Ascending aorta (tissue), 2 donors: Measurements from ENCODE around the gene ZNF680. TPM values are rescaled to one million over a fixed set of nuclear protein-coding genes. Genes with fewer than 3 reads are reported as not detected.

Source experiments
- DNase-seq, 2 donors: peaks; one replicate each; pipeline ENCODE4 v3.0.0-alpha.2; 2019; ENCODE audit warnings: low spot score in 2 of 2
- H3K27ac ChIP-seq, 2 donors: fragments of 200-600 bp; sonication (generic); one replicate each; pipeline ENCODE4 v1.5.1; 2016 to 2017; ENCODE audit warnings: mild to moderate bottlenecking in 1 of 2
- H3K27me3 ChIP-seq: fragments of 200-600 bp; sonication (generic); one replicate; pipeline ENCODE4 v1.5.1; 2017
- H3K36me3 ChIP-seq, 2 donors: fragments of 200-600 bp; sonication (generic); one replicate each; pipeline ENCODE4 v1.5.1; 2016
- H3K4me1 ChIP-seq, 2 donors: fragments of 200-600 bp; sonication (generic); one replicate each; pipeline ENCODE4 v1.5.1; 2016 to 2017; ENCODE audit warnings: mild to moderate bottlenecking in 1 of 2
- H3K4me3 ChIP-seq, 2 donors: fragments of 200-600 bp; sonication (generic); one replicate each; pipeline ENCODE4 v1.5.1; 2016 to 2017; ENCODE audit warnings: mild to moderate bottlenecking in 1 of 2
- H3K9me3 ChIP-seq, 2 donors: fragments of 200-600 bp; sonication (generic); one replicate each; pipeline ENCODE4 v1.5.1; 2016
- CTCF ChIP-seq, 3 experiments: fragments of 200-600 bp in 2 of 3; fragments of 450-650 bp in 1 of 3; sonication (generic) in 2 of 3; IDR thresholded peaks; one replicate each; pipeline ENCODE4 v1.5.1; 2016 to 2019; ENCODE audit warnings: antibody characterized with exemption in 3 of 3, mild to moderate bottlenecking in 1 of 3, moderate library complexity in 1 of 3
- intact Hi-C: fragments of 100-400 bp; cut with DNase I; formaldehyde crosslinking; loops from one replicate; pipeline ENCODE4 v1.15.1; 2023
- total RNA-seq: library from RNA; depleted of rRNA; stranded (reverse); fragments of >200 nt; gene quantifications from one replicate; pipeline ENCODE4 v1.1.0, GENCODE V29; 2016

ZNF680 gene
- total RNA-seq, 1 donor from 2014 or later, result 11.0 TPM

DNA sequence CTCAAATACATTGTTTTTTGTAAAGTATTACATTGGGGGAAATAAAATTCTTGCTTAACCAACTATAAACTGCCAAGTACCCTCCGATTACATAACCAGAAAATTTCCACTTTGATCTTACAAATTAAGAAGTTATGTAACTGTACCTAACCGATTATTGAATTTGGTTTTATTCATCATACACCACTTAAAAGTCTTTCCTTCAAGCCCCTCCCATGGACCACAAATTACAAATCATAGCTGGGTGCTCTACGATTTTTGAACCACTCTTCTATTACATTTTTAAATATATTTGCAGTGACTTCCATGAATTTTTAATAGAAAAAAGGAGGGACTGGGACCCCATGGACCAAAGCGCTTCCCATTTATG lies 630 bp downstream of the ZNF680 start:
- H3K27ac ChIP-seq, result peak overlapping the region; percentile 79 to 89
- no peaks in the 10 kb centered on the region for H3K27me3 ChIP-seq
- TF ChIP-seq CTCF (IDR thresholded peaks at IDR 0.05), result no peak
- no peaks in the 10 kb centered on the region for H3K36me3 ChIP-seq
- no peaks in the 10 kb centered on the region for H3K9me3 ChIP-seq
- no peak for DNase-seq
- intact Hi-C loops, result loop anchor here (2.0 to 10.0 kb wide), 7 partner anchors 21 to 810 kb away; partner anchors contain the start of genes ZNF107, ZNF273, ZNF736 and ZNF92
- peaks cover 2 to 30% of the 10 kb centered on the region in 2 donors for H3K4me1 ChIP-seq
- peak overlapping the region; percentile 67 to 80 for H3K4me3 ChIP-seq

DNA sequence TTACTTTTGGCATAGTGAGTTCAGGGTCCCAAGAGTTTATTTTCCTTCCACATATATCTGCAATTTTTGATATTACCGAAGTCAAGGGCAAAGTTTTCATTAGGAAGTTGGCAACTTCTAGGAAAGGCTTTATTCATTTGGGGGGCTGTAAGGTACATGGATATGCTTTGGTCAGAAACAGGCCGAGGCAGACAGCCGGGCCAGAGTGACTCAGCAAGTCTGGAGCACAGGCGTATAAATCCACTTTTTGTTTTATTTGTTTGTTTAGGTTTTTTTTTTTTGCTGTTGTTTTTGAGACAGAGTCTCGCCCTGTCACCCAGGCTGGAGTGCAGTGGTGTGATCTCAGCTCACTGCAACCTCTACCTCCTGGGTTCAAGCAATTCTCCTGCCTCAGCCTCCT lies 3.7 kb downstream of the ZNF680 start:
- peak overlapping the region; percentile 81 to 82 for H3K27ac ChIP-seq
- H3K27me3 ChIP-seq, result no peaks in the 10 kb centered on the region
- no peaks in the 10 kb centered on the region for H3K36me3 ChIP-seq
- TF ChIP-seq CTCF (IDR thresholded peaks at IDR 0.05), result no peak
- peak overlapping the region in 1 of 2 donors; percentile 25 for H3K4me3 ChIP-seq
- H3K9me3 ChIP-seq, result no peaks in the 10 kb centered on the region
- DNase-seq, result no peak
- H3K4me1 ChIP-seq, result peaks cover 6 to 41% of the 10 kb centered on the region in 2 donors
- intact Hi-C loops, result no loop called here

DNA sequence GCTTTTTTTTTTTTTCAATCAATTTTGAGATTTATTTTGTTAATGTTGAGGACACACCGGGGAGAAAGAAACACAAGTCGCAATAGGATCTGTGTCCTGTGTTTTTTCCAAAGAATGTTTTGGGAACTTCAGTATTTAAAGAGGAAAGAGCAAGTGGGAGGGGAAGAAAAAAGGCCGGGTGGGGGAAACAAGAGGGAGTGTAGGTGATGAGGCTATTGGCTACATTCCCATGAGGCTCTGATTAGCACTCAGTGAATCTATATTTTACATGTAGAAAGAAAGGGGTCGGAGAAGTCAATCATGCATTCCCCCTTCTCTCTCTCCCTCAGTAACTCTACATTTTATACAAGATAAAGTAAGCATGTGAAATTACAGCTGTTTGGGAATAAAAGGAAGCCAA lies 4.1 kb downstream of the ZNF680 start:
- intact Hi-C loops, result no loop called here
- Histone ChIP-seq H3K4me3 (peak overlapping the region in 1 of 2 donors; percentile 25), H3K36me3 (no peaks in the 10 kb centered on the region), H3K4me1 (peaks cover 6 to 41% of the 10 kb centered on the region in 2 donors), H3K27ac (peak overlapping the region; percentile 81 to 82), H3K27me3 (no peaks in the 10 kb centered on the region), H3K9me3 (no peaks in the 10 kb centered on the region)
- no peak for DNase-seq
- TF ChIP-seq CTCF (IDR thresholded peaks at IDR 0.05), result no peak

DNA sequence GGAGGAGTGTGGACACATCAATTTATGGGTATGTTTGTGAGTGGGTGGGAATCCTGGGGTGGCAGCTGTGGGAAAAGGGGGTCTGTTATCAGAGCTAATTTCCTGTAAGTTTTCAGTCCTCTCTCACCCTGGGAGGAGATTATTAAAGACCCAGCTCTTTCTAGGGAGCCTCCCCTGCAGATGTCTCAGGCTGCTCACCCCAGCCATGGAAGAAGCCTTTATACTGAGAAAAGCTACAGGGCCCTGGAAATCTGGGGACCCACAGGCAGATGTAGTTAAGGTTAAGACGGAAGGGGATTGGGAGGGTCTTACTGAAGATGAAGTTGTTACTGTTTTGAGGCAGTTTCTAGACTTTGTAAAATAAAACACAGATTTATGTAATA lies 4.6 kb downstream of the ZNF680 start:
- peak overlapping the region in 1 of 2 donors; percentile 25 for H3K4me3 ChIP-seq
- H3K27ac ChIP-seq, result peak overlapping the region; percentile 81 to 82

DNA sequence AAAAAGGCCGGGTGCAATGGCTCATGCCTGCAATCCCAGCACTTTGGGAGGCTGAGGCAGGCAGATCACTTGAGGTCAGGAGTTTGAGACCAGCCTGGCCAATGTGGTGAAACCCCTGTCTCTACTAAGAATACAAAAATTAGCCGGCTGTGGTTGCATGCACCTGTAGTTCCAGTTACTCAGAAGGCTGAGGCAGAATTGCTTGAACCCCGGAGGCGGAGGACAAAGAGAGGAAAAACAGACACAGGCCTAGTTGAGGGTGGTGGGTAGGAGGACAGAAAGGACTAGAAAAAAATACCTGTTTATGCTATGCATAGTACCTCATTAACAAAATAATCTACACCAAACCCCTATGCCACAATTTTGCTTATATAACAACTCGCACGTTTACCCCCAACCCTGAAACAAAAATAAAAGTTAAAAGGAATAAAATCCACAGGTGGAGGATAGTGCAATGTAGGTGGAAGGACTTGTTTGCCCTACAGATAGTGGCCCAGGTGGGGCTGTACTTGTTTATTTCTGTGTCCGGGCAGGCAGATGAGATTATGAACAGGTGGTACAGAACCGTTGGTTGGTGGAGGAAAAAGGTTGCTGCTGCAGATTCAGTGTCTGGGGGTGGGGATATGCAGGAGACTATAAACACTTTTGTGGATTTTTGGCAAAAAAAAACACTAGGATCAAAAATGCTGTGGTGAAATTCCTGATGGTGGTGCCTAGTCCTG lies 5.1 kb downstream of the ZNF680 start:
- no peaks in the 10 kb centered on the region for H3K9me3 ChIP-seq
- intact Hi-C loops, result no loop called here
- no peak for DNase-seq
- no peaks in the 10 kb centered on the region for H3K27me3 ChIP-seq
- peak overlapping the region in 1 of 2 donors; percentile 25 for H3K4me3 ChIP-seq
- no peak for TF ChIP-seq CTCF (IDR thresholded peaks at IDR 0.05)
- peaks cover 6 to 41% of the 10 kb centered on the region in 2 donors for H3K4me1 ChIP-seq
- no peaks in the 10 kb centered on the region for H3K36me3 ChIP-seq
- peak overlapping the region; percentile 81 to 82 for H3K27ac ChIP-seq

More for the DNA sequence above, 4.6 kb downstream of the ZNF680 start:
- no peak for TF ChIP-seq CTCF (IDR thresholded peaks at IDR 0.05)
- peaks cover 6 to 41% of the 10 kb centered on the region in 2 donors for H3K4me1 ChIP-seq
- intact Hi-C loops, result no loop called here
- DNase-seq, result no peak
- no peaks in the 10 kb centered on the region for H3K27me3 ChIP-seq
- no peaks in the 10 kb centered on the region for H3K9me3 ChIP-seq
- H3K36me3 ChIP-seq, result no peaks in the 10 kb centered on the region
